SK-N-SH treated with all-trans-retinoic acid at 6 μM for 48 hours (cell line): Measurements from ENCODE around the gene CAPN10.

ENCODE experiments used
- ATAC-seq: fragments of 200-7000 bp; cut with Tn5 transposase; 3 replicates; pipeline ENCODE4 v1.9.1; 2020; ENCODE audit warnings: mild to moderate bottlenecking, moderate library complexity
- ARNTL ChIP-seq: fragments of 450-650 bp; formaldehyde crosslinking; IDR thresholded peaks from 2 replicates; pipeline ENCODE4 v1.5.0; 2020; ENCODE audit warnings: low read depth, mild to moderate bottlenecking, moderate library complexity, borderline replicate concordance
- BACH2 ChIP-seq: fragments of 250-450 bp; sonication (Bioruptor Pico); IDR thresholded peaks from 2 replicates; pipeline ENCODE4 v1.9.0; 2021; ENCODE audit warnings: mild to moderate bottlenecking, borderline replicate concordance
- CSDC2 ChIP-seq: fragments of 250-450 bp; sonication (Bioruptor Pico); IDR thresholded peaks from 2 replicates; pipeline ENCODE4 v1.5.0; 2020; ENCODE audit warnings: mild to moderate bottlenecking, moderate library complexity
- ESRRG ChIP-seq: fragments of 250-450 bp; sonication (Bioruptor Pico); IDR thresholded peaks from 2 replicates; pipeline ENCODE4 v1.6.1; 2021; ENCODE audit warnings: mild to moderate bottlenecking
- GLIS3 ChIP-seq: fragments of 250-450 bp; sonication (Bioruptor Pico); IDR thresholded peaks from 2 replicates; pipeline ENCODE4 v1.5.0; 2020; ENCODE audit warnings: mild to moderate bottlenecking, moderate library complexity
- ISL1 ChIP-seq: fragments of 250-450 bp; sonication (Bioruptor Pico); IDR thresholded peaks from 2 replicates; pipeline ENCODE4 v2.1.2; 2022; ENCODE audit warnings: mild to moderate bottlenecking, moderate library complexity
- RARB ChIP-seq: fragments of 250-450 bp; sonication (Bioruptor Pico); IDR thresholded peaks from 2 replicates; pipeline ENCODE4 v1.8.0; 2021; ENCODE audit warnings: mild to moderate bottlenecking, moderate library complexity
- SNAI2 ChIP-seq: fragments of 250-450 bp; sonication (Bioruptor Pico); IDR thresholded peaks from 2 replicates; pipeline ENCODE4 v1.5.0; 2020; ENCODE audit warnings: mild to moderate bottlenecking, moderate library complexity
- TCF4 ChIP-seq: fragments of 250-450 bp; sonication (Bioruptor Pico); IDR thresholded peaks from 2 replicates; pipeline ENCODE4 v1.8.0; 2021; ENCODE audit warnings: mild to moderate bottlenecking, moderate library complexity, borderline replicate concordance
- TOX ChIP-seq: fragments of 250-450 bp; sonication (Bioruptor Pico); IDR thresholded peaks from 2 replicates; pipeline ENCODE4 v1.8.0; 2021; ENCODE audit warnings: mild to moderate bottlenecking, moderate library complexity, borderline replicate concordance
- ZC3H10 ChIP-seq: fragments of 250-450 bp; sonication (Bioruptor Pico); IDR thresholded peaks from 2 replicates; pipeline ENCODE4 v1.5.1; 2021; ENCODE audit warnings: mild to moderate bottlenecking, moderate library complexity
- ZFP3 ChIP-seq: fragments of 250-450 bp; sonication (Bioruptor Pico); IDR thresholded peaks from 2 replicates; pipeline ENCODE4 v1.5.0; 2020; ENCODE audit warnings: mild to moderate bottlenecking, moderate library complexity
- ZFP30 ChIP-seq: fragments of 450-650 bp; formaldehyde crosslinking; IDR thresholded peaks from 2 replicates; pipeline ENCODE4 v1.5.0; 2022; ENCODE audit warnings: mild to moderate bottlenecking, moderate library complexity
- ZNF565 ChIP-seq: fragments of 450-650 bp; formaldehyde crosslinking; conservative IDR thresholded peaks from 2 replicates; pipeline ENCODE4 v1.5.0; 2020; ENCODE audit warnings: low read depth, mild to moderate bottlenecking, moderate library complexity
- ZNF8 ChIP-seq: fragments of 450-650 bp; formaldehyde crosslinking; IDR thresholded peaks from 2 replicates; pipeline ENCODE4 v1.5.0; 2020; ENCODE audit warnings: mild to moderate bottlenecking, moderate library complexity
- TF ChIP-seq, protein P1 (sequence below): fragments of 250-450 bp; sonication (Bioruptor Pico); IDR thresholded peaks from 2 replicates; pipeline ENCODE4 v1.5.0; 2020; ENCODE audit warnings: mild to moderate bottlenecking, moderate library complexity
- TF ChIP-seq, protein P2 (sequence below): fragments of 250-450 bp; sonication (Bioruptor Pico); IDR thresholded peaks from 2 replicates; pipeline ENCODE4 v1.5.1; 2021; ENCODE audit warnings: mild to moderate bottlenecking, moderate library complexity

The CAPN10 gene

GRCh38 chr2:240628507-240628807 lies 41.9 kb downstream of the CAPN10 start:
- no peak for TF ChIP-seq ZNF8 (CRISPR knock-in tag)
- TF ChIP-seq, protein P1, sequence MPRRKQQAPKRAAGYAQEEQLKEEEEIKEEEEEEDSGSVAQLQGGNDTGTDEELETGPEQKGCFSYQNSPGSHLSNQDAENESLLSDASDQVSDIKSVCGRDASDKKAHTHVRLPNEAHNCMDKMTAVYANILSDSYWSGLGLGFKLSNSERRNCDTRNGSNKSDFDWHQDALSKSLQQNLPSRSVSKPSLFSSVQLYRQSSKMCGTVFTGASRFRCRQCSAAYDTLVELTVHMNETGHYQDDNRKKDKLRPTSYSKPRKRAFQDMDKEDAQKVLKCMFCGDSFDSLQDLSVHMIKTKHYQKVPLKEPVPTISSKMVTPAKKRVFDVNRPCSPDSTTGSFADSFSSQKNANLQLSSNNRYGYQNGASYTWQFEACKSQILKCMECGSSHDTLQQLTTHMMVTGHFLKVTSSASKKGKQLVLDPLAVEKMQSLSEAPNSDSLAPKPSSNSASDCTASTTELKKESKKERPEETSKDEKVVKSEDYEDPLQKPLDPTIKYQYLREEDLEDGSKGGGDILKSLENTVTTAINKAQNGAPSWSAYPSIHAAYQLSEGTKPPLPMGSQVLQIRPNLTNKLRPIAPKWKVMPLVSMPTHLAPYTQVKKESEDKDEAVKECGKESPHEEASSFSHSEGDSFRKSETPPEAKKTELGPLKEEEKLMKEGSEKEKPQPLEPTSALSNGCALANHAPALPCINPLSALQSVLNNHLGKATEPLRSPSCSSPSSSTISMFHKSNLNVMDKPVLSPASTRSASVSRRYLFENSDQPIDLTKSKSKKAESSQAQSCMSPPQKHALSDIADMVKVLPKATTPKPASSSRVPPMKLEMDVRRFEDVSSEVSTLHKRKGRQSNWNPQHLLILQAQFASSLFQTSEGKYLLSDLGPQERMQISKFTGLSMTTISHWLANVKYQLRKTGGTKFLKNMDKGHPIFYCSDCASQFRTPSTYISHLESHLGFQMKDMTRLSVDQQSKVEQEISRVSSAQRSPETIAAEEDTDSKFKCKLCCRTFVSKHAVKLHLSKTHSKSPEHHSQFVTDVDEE (CRISPR knock-in tag), result no peak
- TF ChIP-seq ESRRG, result no peak
- no peak for TF ChIP-seq RARB (CRISPR knock-in tag)
- TF ChIP-seq SNAI2 (CRISPR knock-in tag), result no peak
- TF ChIP-seq TOX (CRISPR knock-in tag), result no peak
- no peak for TF ChIP-seq ZFP3
- no peak for TF ChIP-seq GLIS3
- TF ChIP-seq CSDC2 (CRISPR knock-in tag), result no peak
- TF ChIP-seq, protein P2, sequence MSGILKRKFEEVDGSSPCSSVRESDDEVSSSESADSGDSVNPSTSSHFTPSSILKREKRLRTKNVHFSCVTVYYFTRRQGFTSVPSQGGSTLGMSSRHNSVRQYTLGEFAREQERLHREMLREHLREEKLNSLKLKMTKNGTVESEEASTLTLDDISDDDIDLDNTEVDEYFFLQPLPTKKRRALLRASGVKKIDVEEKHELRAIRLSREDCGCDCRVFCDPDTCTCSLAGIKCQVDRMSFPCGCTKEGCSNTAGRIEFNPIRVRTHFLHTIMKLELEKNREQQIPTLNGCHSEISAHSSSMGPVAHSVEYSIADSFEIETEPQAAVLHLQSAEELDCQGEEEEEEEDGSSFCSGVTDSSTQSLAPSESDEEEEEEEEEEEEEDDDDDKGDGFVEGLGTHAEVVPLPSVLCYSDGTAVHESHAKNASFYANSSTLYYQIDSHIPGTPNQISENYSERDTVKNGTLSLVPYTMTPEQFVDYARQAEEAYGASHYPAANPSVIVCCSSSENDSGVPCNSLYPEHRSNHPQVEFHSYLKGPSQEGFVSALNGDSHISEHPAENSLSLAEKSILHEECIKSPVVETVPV (CRISPR knock-in tag), result no peak
- no peak for TF ChIP-seq TCF4 (CRISPR knock-in tag)
- no peak for TF ChIP-seq BACH2 (CRISPR knock-in tag)
- no peak for ATAC-seq

- no peak for ATAC-seq
- no peak for TF ChIP-seq TCF4 (CRISPR knock-in tag)
- no peak for TF ChIP-seq GLIS3
- TF ChIP-seq ISL1 (CRISPR knock-in tag), result no peak
- no peak for TF ChIP-seq SNAI2 (CRISPR knock-in tag)
- no peak for TF ChIP-seq ZC3H10
- TF ChIP-seq ARNTL (CRISPR knock-in tag), result no peak
- TF ChIP-seq ZNF565 (CRISPR knock-in tag), result no peak
- TF ChIP-seq ESRRG, result no peak
- TF ChIP-seq ZFP30 (CRISPR knock-in tag), result no peak
- TF ChIP-seq RARB (CRISPR knock-in tag), result no peak
- TF ChIP-seq BACH2 (CRISPR knock-in tag), result no peak
- no peak for TF ChIP-seq ZNF8 (CRISPR knock-in tag)
Observed at GRCh38 chr2:240628808-240629618, 42.5 kb downstream of the CAPN10 start.

GRCh38 chr2:240629619-240629967 lies 43.1 kb downstream of the CAPN10 start:
- ATAC-seq, result no peak
- TF ChIP-seq, protein P1 (CRISPR knock-in tag), result no peak
- no peak for TF ChIP-seq BACH2 (CRISPR knock-in tag)

GRCh38 chr2:240629968-240630770 lies 43.6 kb downstream of the CAPN10 start:
- ATAC-seq, result no peak
- TF ChIP-seq ARNTL (CRISPR knock-in tag), result no peak
